Endometrial microvascular endothelial cells (primary cell): ENCODE data around the gene IDI1. TPM values are rescaled to one million over a fixed set of nuclear protein-coding genes. Genes with fewer than 3 reads are reported as not detected.

ENCODE experiments used
- in situ Hi-C: cut with HindIII; loops from 2 replicates; pipeline ENCODE4 v1.10.0; 2017; ENCODE audit warnings: low sequenced_read_pairs, low pct_unique_long_range_greater_than_20kb; ENCODE audit errors: inconsistent ontology term
- total RNA-seq: library from RNA; depleted of rRNA; stranded (reverse); fragments of >200 nt; gene quantifications from one replicate; pipeline ENCODE4 v1.2.3, GENCODE V29; 2015; ENCODE audit errors: inconsistent ontology term

IDI1 gene
- total RNA-seq, result 34.8 TPM

- in situ Hi-C loops, result no loop called here
These were observed at the start of gene IDI1 for GRCh38 chr10:1048732-1049424. Gene IDI1, minus strand, starts transcription at chr10:1049119. Its CDS starts 116 bp downstream, at chr10:1049003.

DNA sequence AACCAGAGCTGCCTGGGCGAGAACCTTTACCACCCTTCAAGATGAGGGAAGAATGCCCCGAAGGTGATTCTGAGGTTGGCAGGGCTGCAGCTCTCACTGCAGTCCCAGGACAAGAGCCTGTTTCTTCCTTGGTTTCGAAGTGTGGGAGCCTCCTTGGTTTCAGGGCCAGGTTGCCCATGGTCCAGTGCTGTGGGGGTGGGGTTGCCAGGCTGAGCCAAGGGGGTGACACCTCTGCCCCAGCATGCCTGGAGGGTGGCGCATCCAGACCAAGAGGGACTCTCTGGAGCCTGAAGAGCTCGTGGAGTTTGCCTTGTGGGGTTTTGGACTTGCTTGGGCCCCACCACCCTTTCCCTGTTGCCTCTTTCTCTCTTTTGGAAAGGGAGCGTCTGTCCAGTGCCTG, 48.5 kb upstream of the IDI1 start:
- in situ Hi-C loops, result no loop called here

DNA sequence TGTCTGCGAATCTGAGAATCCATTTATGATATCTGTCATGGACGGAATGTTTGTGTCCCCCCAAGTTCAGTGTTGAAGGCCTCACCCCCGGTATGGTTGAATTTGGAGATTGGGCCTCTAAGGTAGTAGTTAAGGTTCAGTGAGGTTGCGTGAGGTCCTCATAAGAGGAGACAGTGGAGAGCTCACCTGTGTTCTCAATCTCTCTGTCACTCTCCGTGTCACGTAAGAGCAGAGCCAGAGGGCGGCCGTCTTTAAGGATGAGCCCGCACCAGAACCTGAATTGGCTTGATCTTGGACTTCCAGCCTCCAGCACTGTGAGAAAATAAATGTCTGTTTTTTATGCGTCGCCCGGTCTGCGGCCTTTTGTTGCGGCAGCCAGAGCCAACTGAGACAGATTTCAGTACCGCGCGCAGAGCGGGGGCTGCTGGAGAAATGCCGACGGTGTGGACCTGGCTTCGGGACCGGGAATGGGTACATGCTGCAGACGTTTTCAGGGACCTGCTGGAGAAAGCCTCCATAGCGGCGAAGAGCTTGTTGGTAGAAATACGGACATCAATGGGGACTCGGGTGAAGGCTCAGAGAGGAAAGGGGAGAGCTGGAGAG, 47.5 kb upstream of the IDI1 start:
- in situ Hi-C loops, result no loop called here

GRCh38 chr10:1095498-1095897, 46.6 kb upstream of the IDI1 start:
- in situ Hi-C loops, result no loop called here

GRCh38 chr10:1094112-1095057, 45.5 kb upstream of the IDI1 start:
- in situ Hi-C loops, result no loop called here

GRCh38 chr10:1093696-1094095, 44.8 kb upstream of the IDI1 start:
- in situ Hi-C loops, result no loop called here

- in situ Hi-C loops, result no loop called here
These were observed 41.8 kb upstream of the IDI1 start for GRCh38 chr10:1090696-1091095.

- in situ Hi-C loops, result no loop called here
These were observed 40.2 kb upstream of the IDI1 start for GRCh38 chr10:1089017-1089689.

DNA sequence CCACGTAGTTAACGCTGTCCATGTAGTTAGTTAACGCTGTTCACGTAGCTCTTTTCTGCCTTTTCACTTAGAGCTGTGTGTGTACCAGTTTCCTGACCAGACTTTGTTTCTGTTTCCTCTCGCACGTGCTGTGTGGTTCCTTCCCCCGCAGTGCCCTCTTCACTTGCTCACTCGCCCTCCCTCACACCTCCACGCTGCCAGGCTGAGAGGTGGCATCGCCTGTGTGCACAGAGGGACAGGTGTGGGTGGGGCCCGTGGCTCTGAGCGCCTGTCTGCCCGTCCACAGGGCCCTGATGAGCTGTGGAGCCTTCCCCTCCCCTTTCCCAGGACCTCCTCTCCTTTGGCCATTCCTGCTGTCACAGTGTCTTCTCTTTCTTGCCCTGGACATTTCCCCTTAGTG, 37.9 kb upstream of the IDI1 start:
- in situ Hi-C loops, result no loop called here

DNA sequence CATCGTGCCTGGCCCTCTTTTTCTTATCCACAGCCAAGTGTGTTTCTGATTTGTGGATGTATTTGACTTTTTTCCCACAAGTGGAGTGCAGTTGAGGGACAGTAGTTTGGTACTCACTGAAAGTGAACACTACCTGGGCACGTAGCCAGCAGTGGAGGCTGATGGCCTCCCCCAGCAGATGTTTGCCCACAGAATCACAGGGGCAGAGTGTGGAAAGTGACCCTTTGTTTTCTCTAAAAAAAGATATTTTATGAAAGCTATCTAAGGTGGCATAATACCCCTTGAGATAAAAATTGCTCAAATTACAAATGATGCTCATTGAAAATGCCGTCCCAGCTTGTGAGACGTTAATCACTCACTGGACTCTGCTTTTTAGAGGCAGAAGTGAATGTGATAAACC, 36.3 kb upstream of the IDI1 start:
- in situ Hi-C loops, result no loop called here

DNA sequence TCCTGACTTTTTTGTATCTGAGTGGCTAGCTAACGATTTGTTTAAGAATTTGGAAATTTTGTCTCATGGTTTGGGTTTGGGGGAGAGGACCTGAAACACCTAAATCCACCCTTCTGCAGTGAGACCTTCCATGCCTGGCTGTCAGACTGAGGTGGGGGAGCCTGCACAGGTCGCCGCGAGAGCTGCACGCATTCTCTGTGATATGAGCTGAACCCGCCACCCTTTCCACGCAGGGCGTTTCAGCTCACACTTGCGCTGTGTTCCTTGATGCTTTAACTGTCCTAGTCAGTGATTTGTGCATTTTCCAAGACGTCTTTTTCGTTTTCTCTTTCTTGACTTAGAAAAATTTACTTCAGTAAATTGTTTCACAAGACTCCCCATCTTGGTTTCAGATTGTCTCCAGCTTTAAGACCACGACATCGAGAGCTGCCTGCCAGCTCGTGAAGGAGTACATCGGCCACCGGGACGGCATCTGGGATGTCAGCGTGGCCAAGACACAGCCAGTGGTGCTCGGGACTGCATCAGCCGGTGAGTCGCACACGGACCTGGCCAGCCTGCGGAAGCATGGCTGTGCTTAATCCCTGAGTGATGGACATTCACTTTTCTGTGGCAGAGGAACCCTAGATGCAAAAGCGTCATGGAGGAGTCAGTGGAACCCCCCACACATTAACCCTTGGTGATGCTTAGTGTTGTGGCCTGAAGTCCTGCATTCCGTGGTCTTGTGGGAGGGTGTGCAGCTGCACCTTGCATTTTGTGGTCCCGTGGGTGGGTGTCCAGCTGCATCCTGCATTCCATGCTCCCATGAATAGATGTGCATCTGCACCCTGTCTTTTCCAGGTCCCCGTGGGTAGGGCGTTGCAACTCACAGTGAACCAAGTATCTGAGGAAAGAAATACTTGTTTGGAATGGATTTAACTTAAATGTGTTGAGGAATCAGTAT, 35.4 kb upstream of the IDI1 start:
- in situ Hi-C loops, result no loop called here

- in situ Hi-C loops, result no loop called here
These were observed 34.7 kb upstream of the IDI1 start for GRCh38 chr10:1083581-1083980.

GRCh38 chr10:1078668-1079067, 29.7 kb upstream of the IDI1 start:
- in situ Hi-C loops, result no loop called here

DNA sequence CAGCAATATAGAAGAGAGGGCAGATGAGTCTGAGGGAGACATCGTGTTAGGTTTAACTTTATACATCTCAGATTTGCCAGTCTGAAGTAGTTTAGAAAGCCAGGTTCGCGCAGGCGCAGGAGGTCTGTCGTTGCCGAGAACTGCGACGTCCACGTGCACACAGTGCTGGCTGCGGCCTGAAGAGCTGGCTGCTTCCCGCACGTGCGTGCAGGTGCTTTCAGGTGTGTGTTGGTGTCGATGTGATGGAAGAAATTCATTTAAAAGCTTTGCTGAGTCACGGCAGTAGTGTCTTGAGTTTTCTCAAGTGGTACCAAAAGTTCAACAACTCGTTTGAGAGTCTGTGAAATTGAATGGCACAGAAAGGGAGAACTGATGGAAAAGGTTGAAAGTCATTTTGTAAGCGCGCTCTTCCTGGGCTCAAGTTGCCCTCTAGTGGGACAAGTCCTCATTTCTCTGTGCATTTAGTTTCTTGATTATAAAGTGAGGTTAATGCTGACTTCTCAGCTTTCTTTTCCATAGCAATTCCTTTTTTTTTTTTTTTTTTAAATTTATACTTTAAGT, 25.9 kb upstream of the IDI1 start:
- in situ Hi-C loops, result no loop called here

DNA sequence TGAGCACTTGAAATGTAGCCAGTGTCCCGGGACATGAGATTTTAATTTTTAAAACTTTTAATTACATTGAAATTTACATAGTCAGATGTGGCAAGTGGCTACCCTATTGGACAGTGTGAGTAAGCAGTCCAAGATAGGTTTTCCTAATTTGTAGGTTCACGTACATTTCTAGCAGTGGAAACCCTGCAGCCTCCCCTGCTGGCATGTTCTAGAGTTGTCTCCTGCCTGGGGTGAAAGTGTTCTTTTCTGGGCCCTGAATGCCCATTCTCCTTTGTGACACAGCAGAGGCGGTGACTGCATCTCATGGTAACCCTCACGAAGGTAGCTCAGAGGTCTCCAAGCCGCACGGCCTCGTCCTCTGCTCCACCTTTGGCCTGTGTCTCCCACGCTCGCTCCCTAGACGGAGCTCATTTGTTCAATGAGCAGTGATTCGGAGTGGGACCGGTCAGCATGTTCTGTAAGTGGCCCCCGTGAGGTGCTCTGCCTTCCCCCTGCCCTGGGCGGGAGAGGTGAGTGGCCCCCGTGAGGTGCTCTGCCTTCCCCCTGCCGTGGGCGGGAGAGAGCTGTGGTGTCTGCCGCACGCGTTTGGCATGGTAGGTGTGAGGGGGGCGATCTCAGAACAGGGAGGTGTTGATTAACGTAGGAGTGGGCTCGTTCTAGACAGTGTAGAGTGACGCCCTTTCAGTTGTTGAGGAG, 25.3 kb upstream of the IDI1 start:
- in situ Hi-C loops, result no loop called here

GRCh38 chr10:1070919-1071318, 22.0 kb upstream of the IDI1 start:
- in situ Hi-C loops, result no loop called here
